Measurements from ENCODE around the gene SBK2. TPM values are rescaled to one million over a fixed set of nuclear protein-coding genes. Genes with fewer than 3 reads are reported as not detected.
A peak's percentile ranks its signal among the peaks of the same experiment; 100 is the strongest.

Gene SBK2
- total and polyA plus RNA-seq, 5 donors = 205 to 239 (median 210) TPM

GRCh38 chr19:55490478-55491432 lies 46.2 kb downstream of the SBK2 start:
- Histone ChIP-seq H3K4me3 (ENCODE audit: low read length) (no peak overlapping the region), H3K9me3 (ENCODE audit: control insufficient read depth, low read length) (no peaks in the 10 kb centered on the region), H3K4me1 (ENCODE audit: control insufficient read depth, insufficient read depth, low read length) (peaks cover 3% of the 10 kb centered on the region), H3K27me3 (ENCODE audit: control insufficient read depth, insufficient read depth) (no peaks in the 10 kb centered on the region), H3K27ac (ENCODE audit: low read length) (no peak overlapping the region)
- intact Hi-C loops (cut with DNase I) = no loop called here
- 77% methylated on average over 52 of the region's 52 CpGs for WGBS
- ATAC-seq (no peak), DNase-seq (peak; percentile 33 to 79 (median 72))

- intact Hi-C loops (cut with DNase I) = no loop called here
- H3K4me3 ChIP-seq (ENCODE audit: low read length) = no peak overlapping the region
- H3K27ac ChIP-seq (ENCODE audit: low read length) = no peak overlapping the region
- no peak for ATAC-seq
- H3K27me3 ChIP-seq (ENCODE audit: control insufficient read depth, insufficient read depth) = no peaks in the 10 kb centered on the region
- WGBS = 76% methylated on average over 20 of the region's 21 CpGs
- peaks cover 3% of the 10 kb centered on the region for H3K4me1 ChIP-seq (ENCODE audit: control insufficient read depth, insufficient read depth, low read length)
- no peaks in the 10 kb centered on the region for H3K9me3 ChIP-seq (ENCODE audit: control insufficient read depth, low read length)
- DNase-seq = peak in 2 of 3 donors; percentile 27 to 76
Observed at GRCh38 chr19:55489711-55490477, 47.0 kb downstream of the SBK2 start.

GRCh38 chr19:55488986-55489710 lies 47.8 kb downstream of the SBK2 start:
- H3K4me3 ChIP-seq (ENCODE audit: low read length) = no peak overlapping the region
- peaks cover 3% of the 10 kb centered on the region for H3K4me1 ChIP-seq (ENCODE audit: control insufficient read depth, insufficient read depth, low read length)
- ATAC-seq (no peak), DNase-seq (peak; percentile 29 to 83 (median 81))
- H3K9me3 ChIP-seq (ENCODE audit: control insufficient read depth, low read length) = no peaks in the 10 kb centered on the region
- WGBS = 68% methylated on average over 36 of the region's 36 CpGs
- H3K27me3 ChIP-seq (ENCODE audit: control insufficient read depth, insufficient read depth) = no peaks in the 10 kb centered on the region
- intact Hi-C loops (cut with DNase I) = no loop called here
- no peak overlapping the region for H3K27ac ChIP-seq (ENCODE audit: low read length)

GRCh38 chr19:55487924-55488687 lies 48.8 kb downstream of the SBK2 start, which contains the start of gene SSC5D:
Gene SSC5D (plus strand): TSS chr19:55488436. CDS start chr19:55488590, 154 bp downstream.
- 7% methylated on average over 21 of the region's 21 CpGs for WGBS
- Histone ChIP-seq H3K27ac (ENCODE audit: low read length) (peak within 1 kb of the TSS; percentile 79), H3K4me1 (ENCODE audit: control insufficient read depth, insufficient read depth, low read length) (peaks cover 3% of the 10 kb centered on the region), H3K4me3 (ENCODE audit: low read length) (no peak within 1 kb of the TSS), H3K27me3 (ENCODE audit: control insufficient read depth, insufficient read depth) (no peaks in the 10 kb centered on the region), H3K9me3 (ENCODE audit: control insufficient read depth, low read length) (no peaks in the 10 kb centered on the region)
- ATAC-seq = peak in 1 of 2 donors; percentile 3
- peak; percentile 69 to 87 (median 81) for DNase-seq
- intact Hi-C loops (cut with DNase I) = no loop called here

- Histone ChIP-seq H3K9me3 (ENCODE audit: control insufficient read depth, low read length) (no peaks in the 10 kb centered on the region), H3K4me3 (ENCODE audit: low read length) (no peak overlapping the region), H3K27me3 (ENCODE audit: control insufficient read depth, insufficient read depth) (no peaks in the 10 kb centered on the region), H3K27ac (ENCODE audit: low read length) (peak overlapping the region; percentile 79), H3K4me1 (ENCODE audit: control insufficient read depth, insufficient read depth, low read length) (peaks cover 3% of the 10 kb centered on the region)
- intact Hi-C loops (cut with DNase I) = no loop called here
- ATAC-seq = peak; percentile 47 to 79
- peak; percentile 90 to 91 (median 90) for DNase-seq
- 30% methylated on average over 27 of the region's 27 CpGs for whole genome bisulfite sequencing
Observed at GRCh38 chr19:55486971-55487923, 49.7 kb downstream of the SBK2 start.

GRCh38 chr19:55486043-55486970 lies 50.6 kb downstream of the SBK2 start:
- intact Hi-C loops (cut with DNase I) = no loop called here
- ATAC-seq (peak in 1 of 2 donors; percentile 7), DNase-seq (peak in 2 of 3 donors; percentile 74 to 79)
- H3K27me3 ChIP-seq (ENCODE audit: control insufficient read depth, insufficient read depth) = no peaks in the 10 kb centered on the region
- H3K9me3 ChIP-seq (ENCODE audit: control insufficient read depth, low read length) = no peaks in the 10 kb centered on the region
- H3K4me3 ChIP-seq (ENCODE audit: low read length) = no peak overlapping the region
- peak overlapping the region; percentile 79 for H3K27ac ChIP-seq (ENCODE audit: low read length)
- WGBS = 57% methylated on average over 53 of the region's 53 CpGs
- peaks cover 3% of the 10 kb centered on the region for H3K4me1 ChIP-seq (ENCODE audit: control insufficient read depth, insufficient read depth, low read length)

GRCh38 chr19:55485439-55486011 lies 51.4 kb downstream of the SBK2 start:
- ATAC-seq (no peak), DNase-seq (peak in 1 of 3 donors; percentile 68)
- Histone ChIP-seq H3K4me3 (ENCODE audit: low read length) (peak overlapping the region; percentile 64), H3K27ac (ENCODE audit: low read length) (peak overlapping the region; percentile 21), H3K9me3 (ENCODE audit: control insufficient read depth, low read length) (no peaks in the 10 kb centered on the region), H3K4me1 (ENCODE audit: control insufficient read depth, insufficient read depth, low read length) (peaks cover 3% of the 10 kb centered on the region), H3K27me3 (ENCODE audit: control insufficient read depth, insufficient read depth) (no peaks in the 10 kb centered on the region)
- intact Hi-C loops (cut with DNase I) = no loop called here
- 27% methylated on average over 18 of the region's 18 CpGs for WGBS

GRCh38 chr19:55484593-55485438 lies 52.1 kb downstream of the SBK2 start, which contains the start of gene NAT14:
Gene NAT14 (plus strand): TSS chr19:55485188. CDS start chr19:55485709, 521 bp downstream.
- ATAC-seq (peak; percentile 43 to 50), DNase-seq (peak; percentile 71 to 87 (median 84))
- Histone ChIP-seq H3K9me3 (ENCODE audit: control insufficient read depth, low read length) (no peaks in the 10 kb centered on the region), H3K4me1 (ENCODE audit: control insufficient read depth, insufficient read depth, low read length) (peaks cover 3% of the 10 kb centered on the region), H3K27me3 (ENCODE audit: control insufficient read depth, insufficient read depth) (no peaks in the 10 kb centered on the region), H3K27ac (ENCODE audit: low read length) (peak within 1 kb of the TSS; percentile 79), H3K4me3 (ENCODE audit: low read length) (peak within 1 kb of the TSS; percentile 64)
- intact Hi-C loops (cut with DNase I) = no loop called here
- 2% methylated on average over 78 of the region's 78 CpGs for WGBS

Measured in right cardiac atrium (tissue), 5 donors.